T47D (cell line): ENCODE data around the gene ELANE.
"Not testable (repeated sequence)": the region's sequence is repeated elsewhere in the genome, so short reads cannot be mapped to it uniquely, and the experiment has no call there.

ENCODE experiments used
- DNase-seq, 2 experiments: peaks; one replicate each; pipeline versions ENCODE4 v3.0.0 to v3.0.0-alpha.2; 2011 to 2012; ENCODE audit warnings: low read depth in 1 of 2, low spot score in 1 of 2
- JUND ChIP-seq: IDR thresholded peaks from 2 replicates; pipeline ENCODE4 v1.6.1; 2012; ENCODE audit warnings: low read depth
- in situ Hi-C: cut with HindIII; loops from 2 replicates; pipeline ENCODE4 v1.10.0; 2016; ENCODE audit warnings: low sequenced_read_pairs, low pct_unique_long_range_greater_than_20kb

The ELANE gene

GRCh38 chr19:840519-841206 is 11.4 kb upstream of the ELANE start, which contains the start of gene PRTN3:
Gene PRTN3 (plus strand): TSS chr19:840999. CDS start chr19:841009, 10 bp downstream.
- in situ Hi-C loops: no loop called here

GRCh38 chr19:842802-843179 is 9.3 kb upstream of the ELANE start:
- in situ Hi-C loops, DNase-seq: not testable (repeated sequence)

More at GRCh38 chr19:840519-841206, 11.4 kb upstream of the ELANE start, which contains the start of gene PRTN3:
- no peak for TF ChIP-seq JUND
- no peak for DNase-seq

DNA sequence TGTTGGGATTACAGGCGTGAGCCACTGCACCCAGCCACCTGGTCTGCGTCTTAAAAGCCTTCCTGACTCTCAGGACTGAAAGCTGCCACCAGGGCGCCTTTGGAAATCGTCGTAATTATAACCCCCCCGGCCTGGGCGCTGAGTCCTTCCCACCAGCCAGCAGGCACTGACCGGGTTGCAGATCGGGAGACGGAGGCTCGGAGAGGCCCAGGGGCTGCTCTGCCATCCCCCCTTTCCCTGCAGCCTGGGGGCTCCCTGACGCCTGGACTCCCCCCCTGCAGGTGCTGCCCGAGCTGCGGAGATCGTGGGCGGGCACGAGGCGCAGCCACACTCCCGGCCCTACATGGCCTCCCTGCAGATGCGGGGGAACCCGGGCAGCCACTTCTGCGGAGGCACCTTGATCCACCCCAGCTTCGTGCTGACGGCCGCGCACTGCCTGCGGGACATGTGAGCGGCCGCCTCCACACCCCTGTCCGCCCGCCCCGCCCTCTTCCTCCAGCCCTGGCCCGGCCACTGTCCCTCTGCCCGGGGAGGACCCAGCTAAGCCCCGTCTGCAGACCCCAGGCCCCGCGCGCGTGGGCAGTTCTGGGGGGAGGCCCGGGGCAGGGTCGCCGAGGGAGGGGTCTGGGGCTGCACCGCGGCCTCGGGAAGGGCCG is 8.8 kb upstream of the ELANE start:
- in situ Hi-C loops: no loop called here
- peak in 1 of 2 experiments; percentile 51 for DNase-seq
- no peak for TF ChIP-seq JUND

- no peak for DNase-seq
- no peak for TF ChIP-seq JUND
- in situ Hi-C loops: no loop called here
These were observed 8.1 kb upstream of the ELANE start for GRCh38 chr19:843836-844545.

- DNase-seq: no peak
- in situ Hi-C loops: no loop called here
- no peak for TF ChIP-seq JUND
These were observed 7.5 kb upstream of the ELANE start for GRCh38 chr19:844546-844971.

DNA sequence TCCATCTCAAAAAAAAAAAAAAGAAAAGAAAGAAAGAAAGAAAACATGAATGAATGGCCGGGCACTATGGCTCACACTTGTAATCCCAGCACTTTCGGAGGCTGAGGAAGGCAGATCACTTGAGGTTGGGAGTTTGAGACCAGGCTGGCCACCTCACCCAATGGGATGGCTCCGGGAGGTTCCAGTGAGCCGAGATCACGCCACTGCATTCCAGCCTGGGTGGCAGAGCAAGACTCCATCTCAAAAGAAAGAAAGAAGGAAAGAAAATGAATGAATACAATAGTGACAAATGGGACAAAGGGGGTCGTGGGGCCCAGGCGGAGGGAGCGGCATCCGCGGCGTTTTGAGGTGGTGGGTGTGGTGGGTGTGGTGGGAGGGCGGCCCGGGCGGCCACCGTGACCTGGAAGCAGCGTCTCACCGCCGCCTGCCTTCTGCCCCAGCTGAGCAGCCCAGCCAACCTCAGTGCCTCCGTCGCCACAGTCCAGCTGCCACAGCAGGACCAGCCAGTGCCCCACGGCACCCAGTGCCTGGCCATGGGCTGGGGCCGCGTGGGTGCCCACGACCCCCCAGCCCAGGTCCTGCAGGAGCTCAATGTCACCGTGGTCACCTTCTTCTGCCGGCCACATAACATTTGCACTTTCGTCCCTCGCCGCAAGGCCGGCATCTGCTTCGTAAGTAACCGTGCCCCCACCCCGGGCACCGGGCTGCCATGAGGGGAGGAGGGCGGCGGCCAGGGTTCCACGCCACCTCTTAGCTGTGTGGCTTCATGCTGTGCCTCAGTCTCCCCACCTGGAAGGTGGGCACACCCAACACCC is 6.2 kb upstream of the ELANE start:
- no peak for TF ChIP-seq JUND
- no peak for DNase-seq
- in situ Hi-C loops: no loop called here

GRCh38 chr19:848386-848921 is 3.6 kb upstream of the ELANE start:
- no peak for TF ChIP-seq JUND
- no peak for DNase-seq
- in situ Hi-C loops: no loop called here

GRCh38 chr19:849195-849594 is 2.9 kb upstream of the ELANE start:
- DNase-seq, in situ Hi-C loops: not testable (repeated sequence)

DNA sequence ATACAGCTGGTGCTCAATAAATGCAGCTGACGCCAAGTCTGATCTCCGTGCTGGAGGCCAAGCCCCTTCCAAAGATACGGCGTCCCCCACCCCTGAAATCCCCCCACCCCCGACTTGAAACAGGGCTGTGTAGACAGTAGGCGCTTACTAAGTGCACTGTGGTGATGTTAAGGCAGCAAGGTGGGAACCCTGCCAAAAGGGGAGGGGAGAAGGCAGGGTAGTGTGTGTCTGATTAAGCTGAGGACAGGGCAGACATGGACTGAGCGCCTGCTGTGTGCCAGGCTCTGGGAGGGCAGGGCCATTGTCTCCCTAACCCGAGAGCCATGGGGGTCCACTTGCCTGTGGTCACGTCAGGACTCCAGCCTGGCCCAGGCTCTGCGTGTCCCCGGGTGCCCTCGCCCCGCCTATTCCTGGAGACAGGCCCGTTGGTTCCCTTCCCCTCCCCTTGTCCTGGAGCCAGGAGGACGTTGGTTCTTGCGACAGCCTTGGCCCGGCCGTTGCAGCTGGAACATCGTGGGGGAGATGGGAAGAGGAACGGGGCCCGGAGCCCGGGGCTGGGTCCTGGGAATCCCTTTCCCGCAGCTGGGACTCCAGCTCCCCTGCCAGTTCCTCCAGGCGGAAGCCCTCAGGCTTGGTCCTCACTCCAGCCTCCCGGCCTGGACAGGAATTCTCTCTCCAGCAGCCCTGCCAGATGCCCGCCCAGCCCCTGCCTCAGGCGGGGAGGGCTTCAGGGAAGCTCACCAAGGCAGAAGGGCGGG is 1.7 kb upstream of the ELANE start:
- peak; percentile 70 to 81 for DNase-seq
- in situ Hi-C loops: no loop called here
- TF ChIP-seq JUND: no peak

GRCh38 chr19:850979-851335 is 1.1 kb upstream of the ELANE start:
- in situ Hi-C loops: no loop called here
- no peak for TF ChIP-seq JUND
- no peak for DNase-seq

GRCh38 chr19:853014-853585 is 997 bp downstream of the ELANE start:
- in situ Hi-C loops: no loop called here
- no peak for TF ChIP-seq JUND

DNA sequence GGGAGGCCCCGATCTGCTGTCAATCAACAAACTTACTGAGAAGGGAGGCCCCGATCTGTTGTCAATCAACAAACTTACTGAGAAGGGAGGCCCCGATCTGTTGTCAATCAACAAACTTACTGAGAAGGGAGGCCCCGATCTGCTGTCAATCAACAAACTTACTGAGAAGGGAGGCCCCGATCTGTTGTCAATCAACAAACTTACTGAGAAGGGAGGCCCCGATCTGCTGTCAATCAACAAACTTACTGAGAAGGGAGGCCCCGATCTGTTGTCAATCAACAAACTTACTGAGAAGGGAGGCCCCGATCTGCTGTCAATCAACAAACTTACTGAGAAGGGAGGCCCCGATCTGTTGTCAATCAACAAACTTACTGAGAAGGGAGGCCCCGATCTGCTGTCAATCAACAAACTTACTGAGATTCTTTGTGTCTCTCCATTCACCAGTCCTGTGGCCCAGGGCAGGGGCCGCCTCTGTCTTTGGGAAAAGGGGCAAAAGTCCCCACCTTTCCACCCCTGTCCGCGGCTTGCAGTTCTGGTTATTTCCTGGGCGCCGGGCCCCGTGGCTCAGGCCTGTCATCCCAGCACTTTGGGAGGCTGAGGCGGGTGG is 1.6 kb downstream of the ELANE start:
- DNase-seq, in situ Hi-C loops: not testable (repeated sequence)

More at GRCh38 chr19:853014-853585, 997 bp downstream of the ELANE start:
- no peak for DNase-seq
